ENCODE data around the gene KDM6A.

The KDM6A gene

GRCh38 chrX:44954562-44954961 is 81.6 kb downstream of the KDM6A start:
- no peak for DNase-seq (ENCODE audit: low spot score)
- no peak for TF ChIP-seq CTCF (IDR thresholded peaks at IDR 0.05; ENCODE audit: borderline replicate concordance, control extremely low read depth, extremely low read depth, insufficient read depth, missing control alignments)
- in situ Hi-C loops (cut with MboI; ENCODE audit: low sequenced_read_pairs, unreplicated experiment), result no loop called here

DNA sequence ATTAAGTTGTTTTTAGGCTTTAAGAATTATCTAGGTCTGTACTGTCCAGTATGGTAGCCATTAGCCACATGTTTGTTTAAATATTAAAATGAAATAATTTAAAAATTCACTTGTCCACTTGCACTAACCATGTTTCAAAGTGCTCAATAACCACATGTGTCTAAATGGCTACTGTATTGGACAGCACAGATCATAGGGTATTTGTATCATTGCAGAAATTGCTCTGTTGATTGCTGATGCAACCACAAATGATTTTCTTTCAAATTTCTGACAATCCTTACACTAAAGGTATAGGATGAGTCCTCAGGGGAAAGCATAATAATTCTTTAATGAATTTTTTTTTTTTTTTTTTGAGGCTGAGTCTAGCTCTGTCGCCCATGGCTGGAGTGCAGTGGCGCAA is 84.9 kb downstream of the KDM6A start:
- no peak for DNase-seq (ENCODE audit: low spot score)
- TF ChIP-seq CTCF (IDR thresholded peaks at IDR 0.05; ENCODE audit: borderline replicate concordance, control extremely low read depth, extremely low read depth, insufficient read depth, missing control alignments), result no peak
- in situ Hi-C loops (cut with MboI; ENCODE audit: low sequenced_read_pairs, unreplicated experiment), result no loop called here

DNA sequence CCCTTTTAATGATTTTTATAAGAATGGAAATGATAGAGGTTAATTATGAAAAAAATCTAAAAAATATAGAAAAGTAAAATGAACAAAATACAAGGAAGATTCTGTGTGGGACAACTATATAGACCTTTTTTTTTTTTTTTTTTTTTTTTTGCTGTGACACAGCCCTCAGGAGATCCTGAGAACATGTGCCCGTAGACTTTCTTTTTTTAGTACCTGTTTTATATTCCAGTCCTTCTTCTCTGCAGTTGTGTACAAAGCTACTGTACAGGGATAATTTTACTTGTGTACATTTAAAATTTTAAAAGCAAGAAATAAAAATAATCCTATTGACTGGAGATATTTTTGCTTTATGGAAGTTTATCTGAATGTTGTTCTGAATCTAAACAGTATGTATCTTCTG is 85.5 kb downstream of the KDM6A start:
- no peak for DNase-seq (ENCODE audit: low spot score)
- no peak for TF ChIP-seq CTCF (IDR thresholded peaks at IDR 0.05; ENCODE audit: borderline replicate concordance, control extremely low read depth, extremely low read depth, insufficient read depth, missing control alignments)
- in situ Hi-C loops (cut with MboI; ENCODE audit: low sequenced_read_pairs, unreplicated experiment), result no loop called here

GRCh38 chrX:44961817-44962607 is 89.0 kb downstream of the KDM6A start:
- DNase-seq (ENCODE audit: low spot score), result no peak
- in situ Hi-C loops (cut with MboI; ENCODE audit: low sequenced_read_pairs, unreplicated experiment), result no loop called here

DNA sequence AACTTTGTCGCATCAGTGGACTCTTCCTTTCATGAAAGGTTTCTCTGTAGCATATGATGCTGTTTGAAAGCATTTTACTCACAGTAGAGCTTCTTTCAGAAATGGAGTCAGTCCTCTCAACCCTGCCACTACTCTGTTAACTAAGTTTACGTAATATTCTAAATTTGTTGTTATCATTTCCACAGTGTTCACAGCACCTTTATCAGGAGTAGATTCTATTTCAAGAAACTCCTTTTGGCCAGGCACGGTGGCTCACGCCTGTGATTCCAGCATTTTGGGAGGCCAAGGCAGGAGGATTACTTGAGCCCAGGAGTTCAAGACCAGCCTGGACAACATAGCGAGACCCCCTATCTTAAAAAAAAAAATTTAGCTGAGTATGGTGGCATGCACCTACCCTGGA is 90.0 kb downstream of the KDM6A start:
- no peak for DNase-seq (ENCODE audit: low spot score)
- in situ Hi-C loops (cut with MboI; ENCODE audit: low sequenced_read_pairs, unreplicated experiment), result no loop called here
- TF ChIP-seq CTCF (IDR thresholded peaks at IDR 0.05; ENCODE audit: borderline replicate concordance, control extremely low read depth, extremely low read depth, insufficient read depth, missing control alignments), result no peak

More at GRCh38 chrX:44961817-44962607, 89.0 kb downstream of the KDM6A start:
- TF ChIP-seq CTCF (IDR thresholded peaks at IDR 0.05; ENCODE audit: borderline replicate concordance, control extremely low read depth, extremely low read depth, insufficient read depth, missing control alignments), result no peak

GRCh38 chrX:44967221-44967620 is 94.2 kb downstream of the KDM6A start:
- in situ Hi-C loops (cut with MboI; ENCODE audit: low sequenced_read_pairs, unreplicated experiment), result no loop called here
- DNase-seq (ENCODE audit: low spot score), result no peak
- no peak for TF ChIP-seq CTCF (IDR thresholded peaks at IDR 0.05; ENCODE audit: borderline replicate concordance, control extremely low read depth, extremely low read depth, insufficient read depth, missing control alignments)
